Peyer's patch (tissue), 4 donors: ENCODE measurements around the gene SLC1A1.

ENCODE experiments used
- CTCF ChIP-seq, 6 experiments: fragments of 450-650 bp in 4 of 6; fragments of 200-600 bp in 2 of 6; sonication (generic) in 1 of 6; IDR thresholded peaks; one replicate each; pipeline ENCODE4 v1.5.1; 2017 to 2019; ENCODE audit warnings: antibody characterized with exemption in 6 of 6, mild to moderate bottlenecking in 3 of 6, moderate library complexity in 1 of 6
- POLR2A ChIP-seq, 2 donors: fragments of 450-650 bp; IDR thresholded peaks; one replicate each; pipeline ENCODE4 v1.5.1; 2017; ENCODE audit warnings: antibody characterized with exemption in 2 of 2, mild to moderate bottlenecking in 2 of 2, moderate library complexity in 2 of 2

- TF ChIP-seq CTCF (IDR thresholded peaks at IDR 0.05), result no peak
- no peak for TF ChIP-seq POLR2A (IDR thresholded peaks at IDR 0.05)
Observed at GRCh38 chr9:4591123-4591500, 100.8 kb downstream of the SLC1A1 start.
